Heart left ventricle (tissue), 13 donors: ENCODE results near the gene GUCD1.

Experiments
- POLR2A ChIP-seq, 2 donors: fragments of 450-650 bp; IDR thresholded peaks; one replicate each; pipeline ENCODE4 v1.6.1; 2017; ENCODE audit warnings: antibody characterized with exemption in 2 of 2, mild to moderate bottlenecking in 2 of 2, moderate library complexity in 2 of 2
- TF ChIP-seq, protein P1 (sequence below), 12 donors: fragments of 200-600 bp; sonication (generic) in 4 of 12; IDR thresholded peaks; one replicate each; pipeline versions ENCODE4 v1.5.0 to v1.8.0; 2018 to 2022; ENCODE audit warnings: antibody characterized with exemption in 12 of 12, mild to moderate bottlenecking in 5 of 12
- donor health status: ischemic (EF 13 %, LVEDD 7.1; RV severe dilation, severe dysfunction).
- donor health status: DM: no; HTN: yes; CAD: no.
- donor health status: DM: no; HTN: no; CAD: no.
- donor health status: ischemic (EF 25% LVEDD 6.9; RV normal size, moderate dysfunction).
- donor health status: ischemic (EF 25% LVEDD 5.7; RV mildly dilated, moderate dysfunction).
- donor health status: ischemic (EF 35%, LVEDD 5.7; RV mildly dilated, moderate dysfunction).
- donor health status: nonischemic (EF 11% LVEDD 7.7; RV severe dilation, severe dysfunction).
- donor health status: DM: yes; HTN: yes; CAD: no.
- donor health status: PGD.
- donor health status: ischemic (EF 29% LVEDD 5.4; RV normal size, mild dysfunction).
- donor health status: nonischemic (EF 23%, LVEDD 6.1; RV moderate dilation, normal function).

DNA sequence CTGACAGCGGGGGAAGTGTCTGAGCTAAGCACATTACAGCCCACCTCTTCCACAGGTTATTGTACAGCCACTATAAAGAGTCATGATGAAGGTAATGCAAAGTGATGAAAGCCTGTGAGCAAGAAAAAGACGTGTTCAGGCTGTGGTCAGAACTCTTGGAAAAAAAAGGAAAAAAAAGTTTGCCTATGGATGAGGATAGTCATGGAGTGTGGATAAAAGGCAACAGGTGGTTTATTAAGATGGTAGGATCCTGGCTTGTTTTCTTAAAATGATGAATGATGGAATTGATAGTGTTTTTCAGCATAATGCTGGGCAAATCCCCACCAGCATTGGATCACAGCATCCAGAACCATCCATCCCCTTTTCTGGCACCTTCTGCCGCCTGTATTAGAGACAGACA is 36.7 kb downstream of the GUCD1 start:
- TF ChIP-seq POLR2A (IDR thresholded peaks at IDR 0.05): no peak
- TF ChIP-seq, protein P1, sequence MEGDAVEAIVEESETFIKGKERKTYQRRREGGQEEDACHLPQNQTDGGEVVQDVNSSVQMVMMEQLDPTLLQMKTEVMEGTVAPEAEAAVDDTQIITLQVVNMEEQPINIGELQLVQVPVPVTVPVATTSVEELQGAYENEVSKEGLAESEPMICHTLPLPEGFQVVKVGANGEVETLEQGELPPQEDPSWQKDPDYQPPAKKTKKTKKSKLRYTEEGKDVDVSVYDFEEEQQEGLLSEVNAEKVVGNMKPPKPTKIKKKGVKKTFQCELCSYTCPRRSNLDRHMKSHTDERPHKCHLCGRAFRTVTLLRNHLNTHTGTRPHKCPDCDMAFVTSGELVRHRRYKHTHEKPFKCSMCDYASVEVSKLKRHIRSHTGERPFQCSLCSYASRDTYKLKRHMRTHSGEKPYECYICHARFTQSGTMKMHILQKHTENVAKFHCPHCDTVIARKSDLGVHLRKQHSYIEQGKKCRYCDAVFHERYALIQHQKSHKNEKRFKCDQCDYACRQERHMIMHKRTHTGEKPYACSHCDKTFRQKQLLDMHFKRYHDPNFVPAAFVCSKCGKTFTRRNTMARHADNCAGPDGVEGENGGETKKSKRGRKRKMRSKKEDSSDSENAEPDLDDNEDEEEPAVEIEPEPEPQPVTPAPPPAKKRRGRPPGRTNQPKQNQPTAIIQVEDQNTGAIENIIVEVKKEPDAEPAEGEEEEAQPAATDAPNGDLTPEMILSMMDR (IDR thresholded peaks at IDR 0.05): no peak
